Neuron (in vitro differentiated cells): ENCODE results near the gene TRA2A.

ENCODE experiments used
- H2AFZ ChIP-seq: one replicate; pipeline ENCODE4 v1.6.1; 2013; ENCODE audit warnings: low read depth, mild to moderate bottlenecking, inconsistent platforms, low read length, moderate library complexity
- H3K27me3 ChIP-seq: one replicate; pipeline ENCODE4 v1.6.1; 2013; ENCODE audit warnings: low read length; ENCODE audit not compliant: insufficient read depth
- H3K36me3 ChIP-seq: one replicate; pipeline ENCODE4 v1.6.1; 2013; ENCODE audit warnings: low read length; ENCODE audit not compliant: insufficient read depth
- H3K4me1 ChIP-seq: one replicate; pipeline ENCODE4 v1.6.1; 2013; ENCODE audit warnings: low read length; ENCODE audit not compliant: insufficient read depth
- H3K4me3 ChIP-seq: 2 replicates; pipeline ENCODE4 v1.5.1; 2013; ENCODE audit warnings: mild to moderate bottlenecking, low read length, moderate library complexity
- H3K9me3 ChIP-seq: one replicate; pipeline ENCODE4 v1.6.1; 2013; ENCODE audit warnings: low read length

Gene TRA2A

DNA sequence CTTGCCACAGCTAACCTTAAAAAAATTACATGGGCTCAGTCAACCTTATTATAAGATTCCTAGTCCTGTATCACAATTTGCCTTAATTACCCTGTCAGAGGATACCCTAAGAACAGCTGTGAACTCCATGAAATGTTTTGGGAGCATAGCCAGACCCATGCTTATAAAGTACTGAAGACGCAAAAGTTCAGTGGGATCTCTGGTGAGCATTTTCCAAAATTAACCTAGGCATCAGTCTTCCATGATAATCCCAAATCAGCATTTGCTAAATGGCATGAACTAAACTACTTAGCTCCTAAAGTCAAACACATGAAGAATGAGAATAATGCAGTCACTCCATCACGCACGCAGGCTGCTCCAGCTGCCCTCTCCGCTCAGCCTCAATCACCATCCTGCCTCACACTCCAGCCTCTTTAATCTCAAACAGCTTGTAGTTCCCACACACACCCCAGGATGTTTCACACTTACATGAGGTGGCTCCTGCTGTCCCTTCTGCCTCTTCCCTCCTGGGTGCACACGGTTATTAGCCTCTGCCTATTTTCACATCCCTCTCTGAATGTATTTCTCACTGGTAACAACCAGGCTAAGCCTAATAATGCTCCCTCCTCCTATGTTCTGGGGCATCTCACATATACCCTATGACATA is 76.8 kb downstream of the TRA2A start:
- Histone ChIP-seq H3K4me3 (no peak overlapping the region), H3K9me3 (peaks cover 3% of the 10 kb centered on the region)

More for the DNA sequence above, 76.8 kb downstream of the TRA2A start:
- H2AFZ ChIP-seq = no peak overlapping the region
- no peaks in the 10 kb centered on the region for H3K27me3 ChIP-seq
- H3K4me1 ChIP-seq = no peaks in the 10 kb centered on the region
- peaks cover 58% of the 10 kb centered on the region for H3K36me3 ChIP-seq
